K562 (cell line): ENCODE results near the gene UQCRC1. TPM values are rescaled to one million over a fixed set of nuclear protein-coding genes. Genes with fewer than 3 reads are reported as not detected.

Source experiments
- ATAC-seq: fragments of 200-7000 bp; cut with Tn5 transposase; 3 replicates; pipeline ENCODE4 v1.9.1; 2020; ENCODE audit warnings: moderate library complexity
- BruUV-seq: library from RNA; stranded (reverse); fragments of 400-500 nt; replicated peaks from 2 replicates; lab custom pipeline; 2021; lab: Mats Ljungman, UMichigan
- CTCF ChIA-PET: fragments of 300-600 bp; formaldehyde crosslinking; extraction: SDS; loops from one replicate; lab custom pipeline; 2021; ENCODE audit warnings: low intra/inter-chr PET ratio; lab: Yijun Ruan, JAX
- POLR2A ChIA-PET: fragments of 300-600, 350-650 bp; sonication (Branson Sonifier 250); formaldehyde crosslinking; extraction: SDS; loops from one replicate; lab custom pipeline; 2021; ENCODE audit warnings: antibody characterized with exemption, inconsistent platforms; lab: Yijun Ruan, JAX
- DNase-seq, 4 experiments: peaks; one replicate each; pipeline versions ENCODE4 v3.0.0 to v3.0.0-alpha.2; 2011 to 2018; ENCODE audit warnings: low spot score in 3 of 4, mixed read lengths in 3 of 4; ENCODE audit errors: extremely low read depth in 1 of 4
- FAIRE-seq: peaks from 2 replicates; lab custom pipeline; 2011; peaks lifted over from hg19 to GRCh38; lab: Jason Lieb, UNC
- H2AFZ ChIP-seq: 2 replicates; pipeline ENCODE4 v1.6.0; 2011; ENCODE audit warnings: low read depth, low read length, control low read depth, inconsistent platforms
- H3K27ac ChIP-seq: fragments of 200-600 bp; 3 replicates; pipeline ENCODE4 v1.8.0; 2011; ENCODE audit warnings: low read depth, mild to moderate bottlenecking, control low read depth, inconsistent platforms, low read length, moderate library complexity, mixed read lengths; ENCODE audit errors: extremely low read depth
- H3K27me3 ChIP-seq, 2 experiments: fragments of 300-600 bp in 1 of 2; 2 replicates in 1 of 2; 3 replicates in 1 of 2; pipeline versions ENCODE4 v1.6.0 to v1.8.0; 2011; ENCODE audit warnings: inconsistent platforms in 2 of 2, low read length in 2 of 2, mild to moderate bottlenecking in 1 of 2, mixed read lengths in 1 of 2, moderate library complexity in 1 of 2; ENCODE audit not compliant: control insufficient read depth in 2 of 2, insufficient read depth in 2 of 2
- H3K36me3 ChIP-seq: fragments of 300-600 bp; 3 replicates; pipeline ENCODE4 v1.8.0; 2011; ENCODE audit warnings: mild to moderate bottlenecking, low read length, inconsistent platforms; ENCODE audit not compliant: control insufficient read depth, insufficient read depth
- H3K4me1 ChIP-seq, 2 experiments: fragments of 200-600 bp in 1 of 2; replicated peaks in 1 of 2; 2 replicates in 1 of 2; 3 replicates in 1 of 2; pipeline versions ENCODE4 v1.5.1 to v1.8.0; 2011; ENCODE audit warnings: inconsistent platforms in 2 of 2, low read length in 2 of 2, mild to moderate bottlenecking in 1 of 2, mixed read lengths in 1 of 2, moderate library complexity in 1 of 2; ENCODE audit not compliant: control insufficient read depth in 2 of 2, insufficient read depth in 2 of 2
- H3K4me2 ChIP-seq: 2 replicates; pipeline ENCODE4 v1.6.1; 2011; ENCODE audit warnings: low read length, control low read depth, inconsistent platforms, mixed read lengths; ENCODE audit not compliant: insufficient read depth
- H3K4me3 ChIP-seq: fragments of 200-600 bp; sonication (generic), shearing (Covaris generic); 2 replicates; pipeline ENCODE4 v1.5.1; 2016; ENCODE audit warnings: control low read depth, inconsistent platforms
- H3K79me2 ChIP-seq: fragments of 200-600 bp; 3 replicates; pipeline ENCODE4 v1.8.0; 2011; ENCODE audit warnings: low read length, inconsistent platforms; ENCODE audit not compliant: control insufficient read depth, insufficient read depth
- H3K9ac ChIP-seq, 2 experiments: 2 replicates each; pipeline versions ENCODE4 v1.6.0 to v1.6.1; 2011; ENCODE audit warnings: low read depth in 2 of 2, low read length in 2 of 2, control low read depth in 1 of 2, inconsistent platforms in 1 of 2, mild to moderate bottlenecking in 1 of 2, mixed read lengths in 1 of 2; ENCODE audit not compliant: insufficient read depth in 1 of 2
- H3K9me1 ChIP-seq: one replicate; pipeline ENCODE4 v1.6.0; 2011; ENCODE audit warnings: inconsistent platforms, mild to moderate bottlenecking, low read length, moderate library complexity; ENCODE audit not compliant: control insufficient read depth, insufficient read depth
- H3K9me3 ChIP-seq: replicated peaks from 2 replicates; pipeline ENCODE4 v1.5.1; 2011; ENCODE audit warnings: low read depth, low read length, inconsistent platforms; ENCODE audit not compliant: control insufficient read depth, insufficient read depth
- H4K20me1 ChIP-seq: replicated peaks from 2 replicates; pipeline ENCODE4 v1.6.1; 2011; ENCODE audit warnings: low read length, inconsistent platforms, mixed read lengths; ENCODE audit not compliant: control insufficient read depth, insufficient read depth
- ZBTB7A ChIP-seq: IDR thresholded peaks from 2 replicates; pipeline ENCODE4 v1.6.1; 2011; ENCODE audit warnings: low read depth, mild to moderate bottlenecking, low read length, moderate library complexity, borderline replicate concordance; ENCODE audit not compliant: control insufficient read depth
- ZNF764 ChIP-seq: fragments of 250-450 bp; sonication (Bioruptor Pico); IDR thresholded peaks from 2 replicates; pipeline ENCODE4 v1.4.0; 2020; ENCODE audit warnings: low read depth, mild to moderate bottlenecking, moderate library complexity
- WGBS: fragments of 100-300 bp; shearing (Covaris generic); methylation state at CpG from one replicate; pipeline ENCODE4 v1.1.6; 2016; ENCODE audit warnings: low coverage, mixed read lengths; ENCODE audit not compliant: insufficient coverage; ENCODE audit errors: missing lambda C conversion rate; 5-methylcytosine and 5-hydroxymethylcytosine counted together
- in situ Hi-C: fragments of 300-500 bp; cut with MboI; formaldehyde crosslinking; loops from 4 replicates; pipeline ENCODE4 v1.15.0; 2018; ENCODE audit warnings: inconsistent platforms, mixed read lengths
- intact Hi-C: fragments of 100-400 bp; cut with micrococcal nuclease; formaldehyde crosslinking; loops from 2 replicates; pipeline ENCODE4 v1.14.2; 2022
- polyA plus RNA-seq, 8 experiments: library from polyadenylated mRNA; depleted of rRNA in 4 of 8; stranded (reverse) in 5 of 8; unstranded in 3 of 8; fragments of >200 nt; fragmentation: Nextera tagmentation in 2 of 8; fragmentation: Illumina TruSeq in 1 of 8; extraction: Ambion mirVana in 2 of 8; extraction: Trizol in 1 of 8; gene quantifications; 2 replicates each; pipeline versions ENCODE4 v1.2.1 to v1.2.3, GENCODE V29; 2011 to 2014; ENCODE audit warnings: inconsistent platforms in 1 of 8, missing spikeins in 1 of 8
- total RNA-seq, 7 experiments: library from RNA; depleted of rRNA in 6 of 7; stranded (reverse); fragments of >200 nt in 6 of 7; fragmentation: Illumina TruSeq in 2 of 7; extraction: Trizol in 2 of 7; gene quantifications; 2 replicates each; pipeline versions ENCODE4 v1.2.1 to v1.2.3, GENCODE V29; 2011 to 2021; ENCODE audit warnings: low replicate concordance in 1 of 7
- TF ChIP-seq, protein P1 (sequence below): IDR thresholded peaks from 3 replicates; pipeline ENCODE4 v1.6.1; 2011; ENCODE audit warnings: borderline replicate concordance, mild to moderate bottlenecking, moderate library complexity; ENCODE audit not compliant: insufficient read length; ENCODE audit errors: extremely low read depth

UQCRC1 gene
- total and polyA plus RNA-seq, 9 of the 15 experiments (the other 6 are each of a cell fraction or from before 2014, with no cell fraction given), result 125 to 424 (median 268) TPM

- TF ChIP-seq, protein P1, sequence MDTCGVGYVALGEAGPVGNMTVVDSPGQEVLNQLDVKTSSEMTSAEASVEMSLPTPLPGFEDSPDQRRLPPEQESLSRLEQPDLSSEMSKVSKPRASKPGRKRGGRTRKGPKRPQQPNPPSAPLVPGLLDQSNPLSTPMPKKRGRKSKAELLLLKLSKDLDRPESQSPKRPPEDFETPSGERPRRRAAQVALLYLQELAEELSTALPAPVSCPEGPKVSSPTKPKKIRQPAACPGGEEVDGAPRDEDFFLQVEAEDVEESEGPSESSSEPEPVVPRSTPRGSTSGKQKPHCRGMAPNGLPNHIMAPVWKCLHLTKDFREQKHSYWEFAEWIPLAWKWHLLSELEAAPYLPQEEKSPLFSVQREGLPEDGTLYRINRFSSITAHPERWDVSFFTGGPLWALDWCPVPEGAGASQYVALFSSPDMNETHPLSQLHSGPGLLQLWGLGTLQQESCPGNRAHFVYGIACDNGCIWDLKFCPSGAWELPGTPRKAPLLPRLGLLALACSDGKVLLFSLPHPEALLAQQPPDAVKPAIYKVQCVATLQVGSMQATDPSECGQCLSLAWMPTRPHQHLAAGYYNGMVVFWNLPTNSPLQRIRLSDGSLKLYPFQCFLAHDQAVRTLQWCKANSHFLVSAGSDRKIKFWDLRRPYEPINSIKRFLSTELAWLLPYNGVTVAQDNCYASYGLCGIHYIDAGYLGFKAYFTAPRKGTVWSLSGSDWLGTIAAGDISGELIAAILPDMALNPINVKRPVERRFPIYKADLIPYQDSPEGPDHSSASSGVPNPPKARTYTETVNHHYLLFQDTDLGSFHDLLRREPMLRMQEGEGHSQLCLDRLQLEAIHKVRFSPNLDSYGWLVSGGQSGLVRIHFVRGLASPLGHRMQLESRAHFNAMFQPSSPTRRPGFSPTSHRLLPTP, result no peak
- TF ChIP-seq, all 486 proteins: peak for 21
Observed at GRCh38 chr3:48595526-48596121, 13.8 kb downstream of the UQCRC1 start (continued).

DNA sequence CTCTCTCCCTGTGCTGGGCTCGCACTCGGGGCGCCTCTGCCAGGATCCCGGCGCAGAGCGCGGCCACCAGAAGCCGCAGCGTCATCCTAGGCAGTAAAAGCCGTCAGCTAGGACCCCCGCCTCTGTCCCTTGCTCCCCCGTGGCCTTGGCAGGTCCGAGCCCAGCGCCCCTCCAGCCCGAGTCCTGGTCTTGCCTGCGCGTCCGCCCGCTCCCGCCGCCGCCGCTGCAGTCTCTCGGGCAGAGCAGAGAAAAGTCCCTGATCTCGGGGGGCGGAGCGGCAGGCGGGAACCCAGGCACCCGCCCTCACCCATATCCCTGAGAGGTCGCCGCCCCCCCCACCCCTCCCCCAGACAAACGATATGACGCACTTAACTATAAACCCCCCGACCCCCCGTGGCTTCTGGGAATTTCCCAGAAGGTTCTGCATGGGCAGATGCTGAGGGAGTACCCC, 14.3 kb downstream of the UQCRC1 start, which contains the start of gene COL7A1:
Gene COL7A1 (minus strand): TSS at position 255 of the 451 bp plus-strand sequence. CDS start 170 bp downstream, at position 85.
- H3K27ac ChIP-seq, result peak within 1 kb of the TSS; percentile 39; the same call in 2 of the 3 replicates
- H4K20me1 ChIP-seq, result no peaks in the 10 kb centered on the region
- H3K4me1 ChIP-seq, result peaks cover 12 to 48% of the 10 kb centered on the region in 2 experiments; a peak in 4 of 5 replicates
- peaks cover 29% of the 10 kb centered on the region; the same call in 2 of the 3 replicates for H3K36me3 ChIP-seq
- 0 out of 2 replicates have a peak, but pooled peaks have one; percentile 21 for TF ChIP-seq ZBTB7A
- TF ChIP-seq ZNF764 (CRISPR knock-in tag), result no peak
- CTCF ChIA-PET, result no interaction called here
- intact Hi-C loops (no loop called here), in situ Hi-C loops (no loop called here)
- ATAC-seq (no peak), DNase-seq (peak in 1 of 4 experiments; percentile 57), FAIRE-seq (no peak)
- H3K9me3 ChIP-seq, result no peaks in the 10 kb centered on the region
- peak within 1 kb of the TSS; percentile 8; the same call in 1 of the 2 replicates for H3K4me2 ChIP-seq
- no peak within 1 kb of the TSS for H3K4me3 ChIP-seq
- WGBS, result 9% methylated on average over 13 of the region's 35 CpGs
- H3K9ac ChIP-seq, result peak within 1 kb of the TSS in 1 of 2 experiments; percentile 61; a peak in 1 of 4 replicates
- H2AFZ ChIP-seq, result no peak within 1 kb of the TSS
- H3K79me2 ChIP-seq, result no peaks in the 10 kb centered on the region
- H3K9me1 ChIP-seq, result no peaks in the 10 kb centered on the region
- peaks cover 0 to 19% of the 10 kb centered on the region in 2 experiments; a peak in 3 of 5 replicates for H3K27me3 ChIP-seq
- POLR2A ChIA-PET, result interaction anchor here (0.5 kb wide), 1 partner anchor 277 kb away, joined by 3 read pairs; no protein-coding TSS in a partner anchor
- BruUV-seq, result no TSS peak
